ENCODE measurements around the gene MC5R. TPM values are rescaled to one million over a fixed set of nuclear protein-coding genes. Genes with fewer than 3 reads are reported as not detected.

Gene MC5R
- total RNA-seq, 1 donor from 2014 or later, result 0.25 TPM

Other genes starting within 250 kb of the MC5R start
- 19.7 TPM for gene FAM210A, start 97.6 kb upstream of the MC5R start, total RNA-seq
- gene RNMT, start 97.5 kb upstream of the MC5R start, total RNA-seq, result 42.0 TPM
- not detected for gene MC2R, start 91.4 kb downstream of the MC5R start, total RNA-seq

Data from temporal lobe (tissue), 1 donor.